HepG2 (cell line): Measurements from ENCODE around the gene TAS2R30. TPM values are rescaled to one million over a fixed set of nuclear protein-coding genes. Genes with fewer than 3 reads are reported as not detected.

Experiments used
- ATF4 ChIP-seq, 2 experiments: fragments of 450-650 bp in 1 of 2; sonication (generic) in 1 of 2; formaldehyde crosslinking; IDR thresholded peaks; 2 replicates each; pipeline versions ENCODE4 v1.5.0 to v1.8.0; 2020 to 2022; ENCODE audit warnings: mild to moderate bottlenecking in 1 of 2, missing genetic modification reagents in 1 of 2
- BHLHE40 ChIP-seq: IDR thresholded peaks from 2 replicates; pipeline ENCODE4 v1.6.1; 2011; ENCODE audit warnings: low read length, improper control_type of control experiment
- GATAD1 ChIP-seq: IDR thresholded peaks from 2 replicates; pipeline ENCODE4 v1.6.1; 2016; ENCODE audit warnings: missing genetic modification reagents, missing compliant biosample characterization
- GRHL1 ChIP-seq: sonication (generic); formaldehyde crosslinking; conservative IDR thresholded peaks from 2 replicates; pipeline ENCODE4 v1.8.0; 2022; ENCODE audit warnings: missing genetic modification reagents
- IRF1 ChIP-seq: sonication (generic); formaldehyde crosslinking; IDR thresholded peaks from 2 replicates; pipeline ENCODE4 v1.4.0; 2020; ENCODE audit warnings: low read depth, mild to moderate bottlenecking, missing genetic modification reagents
- KDM6A ChIP-seq: IDR thresholded peaks from 2 replicates; pipeline ENCODE4 v1.6.1; 2016; ENCODE audit warnings: low read depth
- MAFF ChIP-seq: IDR thresholded peaks from 2 replicates; pipeline ENCODE4 v1.6.1; 2011; ENCODE audit warnings: low read depth, low read length, improper control_type of control experiment
- NFE2 ChIP-seq: sonication (generic); formaldehyde crosslinking; IDR thresholded peaks from 2 replicates; pipeline ENCODE4 v1.4.0; 2020; ENCODE audit warnings: missing genetic modification reagents
- PHF20 ChIP-seq: sonication (generic); formaldehyde crosslinking; IDR thresholded peaks from 2 replicates; pipeline ENCODE4 v1.5.0; 2020; ENCODE audit warnings: mild to moderate bottlenecking, missing genetic modification reagents
- PHF5A ChIP-seq: IDR thresholded peaks from one replicate; pipeline ENCODE4 v1.6.1; 2018; ENCODE audit warnings: low read depth, missing genetic modification reagents; ENCODE audit not compliant: unreplicated experiment
- RAD21 ChIP-seq: fragments of 450-650 bp; formaldehyde crosslinking; IDR thresholded peaks from 2 replicates; pipeline ENCODE4 v1.5.0; 2020; ENCODE audit warnings: mild to moderate bottlenecking
- SAFB2 ChIP-seq: sonication (generic); formaldehyde crosslinking; IDR thresholded peaks from 2 replicates; pipeline ENCODE4 v1.5.1; 2020; ENCODE audit warnings: missing genetic modification reagents, low read depth, mild to moderate bottlenecking, borderline replicate concordance
- SCMH1 ChIP-seq: sonication (generic); formaldehyde crosslinking; IDR thresholded peaks from 2 replicates; pipeline ENCODE4 v1.9.0; 2021; ENCODE audit warnings: missing genetic modification reagents, mild to moderate bottlenecking, borderline replicate concordance
- TBL1XR1 ChIP-seq: fragments of 150-350 bp; IDR thresholded peaks from 2 replicates; pipeline ENCODE4 v1.6.1; 2014; ENCODE audit warnings: borderline replicate concordance, low read length; ENCODE audit not compliant: partially characterized antibody
- ZBTB38 ChIP-seq: sonication (generic); formaldehyde crosslinking; IDR thresholded peaks from 2 replicates; pipeline ENCODE4 v1.5.1; 2020; ENCODE audit warnings: mild to moderate bottlenecking, missing genetic modification reagents
- ZNF329 ChIP-seq: sonication (generic); formaldehyde crosslinking; IDR thresholded peaks from 2 replicates; pipeline ENCODE4 v1.9.0; 2021; ENCODE audit warnings: low read depth, mild to moderate bottlenecking, missing genetic modification reagents
- ZNF337 ChIP-seq: sonication (generic); formaldehyde crosslinking; IDR thresholded peaks from 2 replicates; pipeline ENCODE4 v1.5.1; 2020; ENCODE audit warnings: missing genetic modification reagents, low read depth, mild to moderate bottlenecking, borderline replicate concordance
- ZNF558 ChIP-seq: sonication (generic); formaldehyde crosslinking; IDR thresholded peaks from 2 replicates; pipeline ENCODE4 v1.9.0; 2022; ENCODE audit warnings: mild to moderate bottlenecking, missing genetic modification reagents, borderline replicate concordance
- polyA plus RNA-seq, 8 experiments: library from polyadenylated mRNA; depleted of rRNA in 3 of 8; stranded (reverse) in 7 of 8; unstranded in 1 of 8; fragments of >200 nt; fragmentation: Illumina TruSeq in 4 of 8; extraction: Trizol in 4 of 8; gene quantifications; 2 replicates each; pipeline versions ENCODE4 v1.2.1 to v1.2.3, GENCODE V29; 2011 to 2016; ENCODE audit warnings: low read depth in 4 of 8, missing spikeins in 1 of 8, mixed read lengths in 1 of 8; ENCODE audit not compliant: insufficient read depth in 1 of 8
- total RNA-seq, 5 experiments: library from RNA; depleted of rRNA; stranded (reverse); fragments of >200 nt; fragmentation: Illumina TruSeq; extraction: Trizol; gene quantifications; 2 replicates each; pipeline ENCODE4 v1.2.3, GENCODE V29; 2016; ENCODE audit warnings: low read depth in 1 of 5
- TF ChIP-seq, protein P1 (sequence below): sonication (generic); formaldehyde crosslinking; IDR thresholded peaks from 2 replicates; pipeline ENCODE4 v1.4.0; 2020; ENCODE audit warnings: mild to moderate bottlenecking, missing genetic modification reagents
- TF ChIP-seq, protein P2 (sequence below): sonication (generic); formaldehyde crosslinking; IDR thresholded peaks from 2 replicates; pipeline ENCODE4 v1.4.0; 2020; ENCODE audit warnings: mild to moderate bottlenecking, missing genetic modification reagents
- TF ChIP-seq, protein P3 (sequence below): sonication (generic); formaldehyde crosslinking; IDR thresholded peaks from 2 replicates; pipeline ENCODE4 v1.4.0; 2020; ENCODE audit warnings: missing genetic modification reagents

The TAS2R30 gene
- total and polyA plus RNA-seq, 2 of the 13 experiments (the other 11 are each of a cell fraction or from before 2014, with no cell fraction given) = 0.42 to 5.2 TPM

DNA sequence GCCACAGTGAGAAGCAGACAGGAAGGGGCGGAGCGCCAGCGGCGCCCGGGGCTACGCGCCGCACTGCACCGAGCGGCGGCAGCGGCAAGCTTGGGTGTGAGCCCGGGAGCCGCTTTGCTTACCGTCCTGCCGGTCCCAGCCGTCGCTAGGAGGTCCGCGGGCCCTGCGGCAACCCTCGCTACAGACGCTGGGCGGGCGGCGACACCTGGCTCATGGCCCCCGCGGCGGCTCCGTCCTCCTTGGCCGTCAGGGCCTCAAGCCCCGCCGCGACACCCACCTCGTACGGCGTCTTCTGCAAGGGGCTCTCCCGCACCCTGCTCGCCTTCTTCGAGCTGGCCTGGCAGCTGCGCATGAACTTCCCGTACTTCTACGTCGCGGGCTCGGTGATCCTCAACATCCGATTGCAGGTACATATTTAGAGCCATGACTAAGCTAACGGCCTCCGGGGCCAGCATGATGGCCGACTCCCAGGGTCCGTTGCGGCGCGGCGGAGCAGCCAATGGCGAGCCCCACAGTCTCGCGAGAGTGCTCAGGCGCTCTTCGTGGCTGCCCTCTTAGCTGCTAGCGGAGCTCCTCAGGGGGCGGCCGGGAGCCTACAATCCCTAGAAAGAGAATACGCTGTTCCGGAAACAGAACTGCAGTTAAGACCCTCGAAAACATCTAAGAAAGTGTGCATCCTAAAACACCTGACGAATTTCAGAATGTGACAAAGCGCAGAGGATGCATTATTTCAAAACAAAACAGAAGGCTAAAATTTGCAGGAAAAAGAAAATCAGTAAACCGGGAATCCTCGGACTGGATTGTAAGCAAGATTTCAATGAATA, 36.9 kb upstream of the TAS2R30 start, which contains the start of gene SMIM10L1 (continued):
- TF ChIP-seq GRHL1 (no peak), ZBTB38 (CRISPR knock-in tag) (no peak; the same call in 1 of the 2 replicates), ZNF558 (CRISPR knock-in tag) (peak; percentile 56; the same call in 1 of the 2 replicates), ZNF329 (CRISPR knock-in tag) (no peak), SAFB2 (CRISPR knock-in tag) (peak; percentile 46; the same call in 1 of the 2 replicates), GATAD1 (peak; percentile 88), PHF5A (CRISPR knock-in tag) (no peak), SCMH1 (CRISPR knock-in tag) (no peak), IRF1 (no peak), NFE2 (CRISPR knock-in tag) (no peak), ATF4 (CRISPR knock-in tag; IDR thresholded peaks at IDR 0.05) (no peak), RAD21 (CRISPR knock-in tag) (peak; percentile 54), ZNF337 (CRISPR knock-in tag) (no peak), BHLHE40 (no peak), TBL1XR1 (peak; percentile 71), MAFF (no peak), PHF20 (CRISPR knock-in tag) (peak; percentile 74), KDM6A (CRISPR knock-in tag) (no peak)
- TF ChIP-seq, protein P1, sequence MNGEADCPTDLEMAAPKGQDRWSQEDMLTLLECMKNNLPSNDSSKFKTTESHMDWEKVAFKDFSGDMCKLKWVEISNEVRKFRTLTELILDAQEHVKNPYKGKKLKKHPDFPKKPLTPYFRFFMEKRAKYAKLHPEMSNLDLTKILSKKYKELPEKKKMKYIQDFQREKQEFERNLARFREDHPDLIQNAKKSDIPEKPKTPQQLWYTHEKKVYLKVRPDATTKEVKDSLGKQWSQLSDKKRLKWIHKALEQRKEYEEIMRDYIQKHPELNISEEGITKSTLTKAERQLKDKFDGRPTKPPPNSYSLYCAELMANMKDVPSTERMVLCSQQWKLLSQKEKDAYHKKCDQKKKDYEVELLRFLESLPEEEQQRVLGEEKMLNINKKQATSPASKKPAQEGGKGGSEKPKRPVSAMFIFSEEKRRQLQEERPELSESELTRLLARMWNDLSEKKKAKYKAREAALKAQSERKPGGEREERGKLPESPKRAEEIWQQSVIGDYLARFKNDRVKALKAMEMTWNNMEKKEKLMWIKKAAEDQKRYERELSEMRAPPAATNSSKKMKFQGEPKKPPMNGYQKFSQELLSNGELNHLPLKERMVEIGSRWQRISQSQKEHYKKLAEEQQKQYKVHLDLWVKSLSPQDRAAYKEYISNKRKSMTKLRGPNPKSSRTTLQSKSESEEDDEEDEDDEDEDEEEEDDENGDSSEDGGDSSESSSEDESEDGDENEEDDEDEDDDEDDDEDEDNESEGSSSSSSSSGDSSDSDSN = peak; percentile 84
- TF ChIP-seq, protein P2, sequence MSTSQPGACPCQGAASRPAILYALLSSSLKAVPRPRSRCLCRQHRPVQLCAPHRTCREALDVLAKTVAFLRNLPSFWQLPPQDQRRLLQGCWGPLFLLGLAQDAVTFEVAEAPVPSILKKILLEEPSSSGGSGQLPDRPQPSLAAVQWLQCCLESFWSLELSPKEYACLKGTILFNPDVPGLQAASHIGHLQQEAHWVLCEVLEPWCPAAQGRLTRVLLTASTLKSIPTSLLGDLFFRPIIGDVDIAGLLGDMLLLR (CRISPR knock-in tag) = peak; percentile 69; the same call in 1 of the 2 replicates
- TF ChIP-seq, protein P3, sequence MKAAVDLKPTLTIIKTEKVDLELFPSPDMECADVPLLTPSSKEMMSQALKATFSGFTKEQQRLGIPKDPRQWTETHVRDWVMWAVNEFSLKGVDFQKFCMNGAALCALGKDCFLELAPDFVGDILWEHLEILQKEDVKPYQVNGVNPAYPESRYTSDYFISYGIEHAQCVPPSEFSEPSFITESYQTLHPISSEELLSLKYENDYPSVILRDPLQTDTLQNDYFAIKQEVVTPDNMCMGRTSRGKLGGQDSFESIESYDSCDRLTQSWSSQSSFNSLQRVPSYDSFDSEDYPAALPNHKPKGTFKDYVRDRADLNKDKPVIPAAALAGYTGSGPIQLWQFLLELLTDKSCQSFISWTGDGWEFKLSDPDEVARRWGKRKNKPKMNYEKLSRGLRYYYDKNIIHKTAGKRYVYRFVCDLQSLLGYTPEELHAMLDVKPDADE (CRISPR knock-in tag) = no peak
